Renal cortex interstitium (tissue), 15 donors: ENCODE results near the gene THAP4. TPM values are rescaled to one million over a fixed set of nuclear protein-coding genes. Genes with fewer than 3 reads are reported as not detected.

Experiments
- DNase-seq, 11 donors: peaks; one replicate each; pipeline ENCODE4 v3.0.0-alpha.2; 2013; ENCODE audit warnings: low read depth in 9 of 11, low spot score in 4 of 11; ENCODE audit errors: extremely low read depth in 1 of 11
- long read RNA-seq, 16 experiments: transcript quantifications; one replicate each; lab custom pipeline, GENCODE V29; 2026
- polyA plus RNA-seq, 3 donors: library from polyadenylated mRNA; unstranded; fragments of 120-200 nt; gene quantifications; one replicate each; pipeline ENCODE4 v1.2.1, GENCODE V29; 2013; ENCODE audit not compliant: insufficient read length in 3 of 3

Gene THAP4
- polyA plus RNA-seq, result 10 to 100 TPM; 53.5 to 65.8 (median 59.3) TPM
- long read RNA-seq, donor 1, transcript THAP4-202 (5 exons, 785 nt), result major isoform, 7 of 32 reads
- long read RNA-seq, donor 1, partial matches to known transcripts, result 22 of 32 reads
- long read RNA-seq, donor 1, other reads (novel, unspliced or antisense), result 0 of 32 reads
- long read RNA-seq, donor 2, transcript THAP4-202 (5 exons, 785 nt), result major isoform, 5 of 28 reads
- long read RNA-seq, donor 2, partial matches to known transcripts, result 20 of 28 reads
- long read RNA-seq, donor 2, other reads (novel, unspliced or antisense), result 0 of 28 reads
- long read RNA-seq, donor 3, transcript THAP4-202 (5 exons, 785 nt), result minor isoform, 13 of 57 reads
- long read RNA-seq, donor 3, transcript THAP4-204 (6 exons, 2,367 nt), result major isoform, 15 of 57 reads
- long read RNA-seq, donor 3, partial matches to known transcripts, result 28 of 57 reads
- long read RNA-seq, donor 3, other reads (novel, unspliced or antisense), result 0 of 57 reads
- long read RNA-seq, donor 4, transcript THAP4-204 (6 exons, 2,367 nt), result major isoform, 10 of 20 reads
- long read RNA-seq, donor 4, partial matches to known transcripts, result 6 of 20 reads
- long read RNA-seq, donor 4, other reads (novel, unspliced or antisense), result 0 of 20 reads
- long read RNA-seq, donor 5, result 0 reads
- long read RNA-seq, donor 6, transcript THAP4-204 (6 exons, 2,367 nt), result major isoform, 7 of 25 reads
- long read RNA-seq, donor 6, partial matches to known transcripts, result 15 of 25 reads
- long read RNA-seq, donor 6, other reads (novel, unspliced or antisense), result 0 of 25 reads
- long read RNA-seq, donor 7, transcript THAP4-204 (6 exons, 2,367 nt), result minor isoform, 8 of 47 reads
- long read RNA-seq, donor 7, transcript THAP4-202 (5 exons, 785 nt), result major isoform, 10 of 47 reads
- long read RNA-seq, donor 7, partial matches to known transcripts, result 28 of 47 reads
- long read RNA-seq, donor 7, other reads (novel, unspliced or antisense), result 0 of 47 reads
- long read RNA-seq, donor 8, transcript THAP4-202 (5 exons, 785 nt), result major isoform, 15 of 55 reads
- long read RNA-seq, donor 8, partial matches to known transcripts, result 33 of 55 reads
- long read RNA-seq, donor 8, other reads (novel, unspliced or antisense), result 0 of 55 reads
- long read RNA-seq, donor 9, transcript THAP4-202 (5 exons, 785 nt), result major isoform, 19 of 42 reads
- long read RNA-seq, donor 9, transcript THAP4-204 (6 exons, 2,367 nt), result minor isoform, 13 of 42 reads
- long read RNA-seq, donor 9, partial matches to known transcripts, result 8 of 42 reads
- long read RNA-seq, donor 9, other reads (novel, unspliced or antisense), result 0 of 42 reads
- long read RNA-seq, donor 10, transcript THAP4-202 (5 exons, 785 nt), result major isoform, 10 of 33 reads
- long read RNA-seq, donor 10, transcript THAP4-204 (6 exons, 2,367 nt), result minor isoform, 7 of 33 reads
- long read RNA-seq, donor 10, partial matches to known transcripts, result 15 of 33 reads
- long read RNA-seq, donor 10, other reads (novel, unspliced or antisense), result 0 of 33 reads
- long read RNA-seq, donor 11, transcript THAP4-204 (6 exons, 2,367 nt), result major isoform, 13 of 19 reads
- long read RNA-seq, donor 11, transcript THAP4-202 (5 exons, 785 nt), result minor isoform, 6 of 19 reads
- long read RNA-seq, donor 11, partial matches to known transcripts, result 0 of 19 reads
- long read RNA-seq, donor 11, other reads (novel, unspliced or antisense), result 0 of 19 reads
- long read RNA-seq, donor 12, transcript THAP4-204 (6 exons, 2,367 nt), result major isoform, 5 of 15 reads
- long read RNA-seq, donor 12, partial matches to known transcripts, result 5 of 15 reads
- long read RNA-seq, donor 12, other reads (novel, unspliced or antisense), result 0 of 15 reads
- long read RNA-seq, donor 13, transcript THAP4-202 (5 exons, 785 nt), result minor isoform, 11 of 90 reads
- long read RNA-seq, donor 13, transcript THAP4-204 (6 exons, 2,367 nt), result major isoform, 12 of 90 reads
- long read RNA-seq, donor 13, partial matches to known transcripts, result 65 of 90 reads
- long read RNA-seq, donor 13, other reads (novel, unspliced or antisense), result 0 of 90 reads
- long read RNA-seq, donor 14, transcript THAP4-202 (5 exons, 785 nt), result major isoform, 11 of 35 reads
- long read RNA-seq, donor 14, transcript THAP4-204 (6 exons, 2,367 nt), result minor isoform, 7 of 35 reads
- long read RNA-seq, donor 14, partial matches to known transcripts, result 14 of 35 reads
- long read RNA-seq, donor 14, other reads (novel, unspliced or antisense), result 0 of 35 reads
- long read RNA-seq, donor 15, transcript THAP4-204 (6 exons, 2,367 nt), result major isoform, 6 of 14 reads
- long read RNA-seq, donor 15, partial matches to known transcripts, result 6 of 14 reads
- long read RNA-seq, donor 15, other reads (novel, unspliced or antisense), result 0 of 14 reads
- long read RNA-seq, donor 16, transcript THAP4-202 (5 exons, 785 nt), result minor isoform, 21 of 85 reads
- long read RNA-seq, donor 16, transcript THAP4-204 (6 exons, 2,367 nt), result major isoform, 26 of 85 reads
- long read RNA-seq, donor 16, partial matches to known transcripts, result 35 of 85 reads
- long read RNA-seq, donor 16, other reads (novel, unspliced or antisense), result 0 of 85 reads

- DNase-seq, result peak; percentile 73 to 87 (median 84)
Measured at GRCh38 chr2:241637018-241637794, at the start of gene THAP4, which contains the start of gene ATG4B. Gene THAP4, minus strand, starts transcription at chr2:241637158. Its CDS starts 141 bp downstream, at chr2:241637017. Gene ATG4B, plus strand, starts transcription at chr2:241637693. Its CDS starts 22 bp downstream, at chr2:241637715.

- no peak for DNase-seq
Measured at GRCh38 chr2:241686324-241686649, 49.3 kb upstream of the THAP4 start.

GRCh38 chr2:241680827-241681599 lies 44.1 kb upstream of the THAP4 start:
- DNase-seq, result no peak

GRCh38 chr2:241680044-241680443 lies 43.1 kb upstream of the THAP4 start:
- DNase-seq, result no peak

- DNase-seq, result no peak
Measured at GRCh38 chr2:241678784-241679540, 42.0 kb upstream of the THAP4 start.

GRCh38 chr2:241678307-241678706 lies 41.3 kb upstream of the THAP4 start:
- DNase-seq, result no peak

GRCh38 chr2:241677392-241677791 lies 40.4 kb upstream of the THAP4 start:
- no peak for DNase-seq

GRCh38 chr2:241676665-241677064 lies 39.7 kb upstream of the THAP4 start:
- no peak for DNase-seq

- DNase-seq, result no peak
Measured at GRCh38 chr2:241675885-241676284, 38.9 kb upstream of the THAP4 start.

GRCh38 chr2:241673797-241674725 lies 37.1 kb upstream of the THAP4 start:
- DNase-seq, result no peak

- DNase-seq, result no peak
Measured at GRCh38 chr2:241673189-241673663, 36.3 kb upstream of the THAP4 start.

GRCh38 chr2:241672243-241673188 lies 35.6 kb upstream of the THAP4 start:
- no peak for DNase-seq
